Activated naive CD4-positive, alpha-beta T cell treated with anti-CD3 and anti-CD28 coated beads, Interleukin-2, amount 10 ng/mL, durations not matched to agents 7 days and 5 days (primary cell): ENCODE measurements around the gene PLXNA4.

ENCODE experiments used
- CTCF ChIA-PET: fragments of 350-600 bp; sonication (Branson Sonifier 250); formaldehyde crosslinking; loops from one replicate; lab custom pipeline; 2021; ENCODE audit warnings: antibody characterized with exemption; lab: Charles Lee
- DNase-seq: peaks from one replicate; pipeline ENCODE4 v3.0.0-alpha.2; 2020
- H3K27ac Mint-ChIP-seq: one replicate; pipeline ENCODE4 v1.8.0; 2021; ENCODE audit warnings: mild to moderate bottlenecking, moderate library complexity, mixed read lengths
- H3K27me3 Mint-ChIP-seq: one replicate; pipeline ENCODE4 v1.8.0; 2021; ENCODE audit warnings: mild to moderate bottlenecking, mixed read lengths
- H3K36me3 Mint-ChIP-seq: one replicate; pipeline ENCODE4 v1.8.0; 2021; ENCODE audit warnings: mixed read lengths
- H3K4me1 Mint-ChIP-seq: one replicate; pipeline ENCODE4 v1.8.0; 2021; ENCODE audit warnings: mixed read lengths
- H3K4me3 Mint-ChIP-seq: one replicate; pipeline ENCODE4 v1.8.0; 2021; ENCODE audit warnings: mild to moderate bottlenecking, moderate library complexity, mixed read lengths
- H3K9me3 Mint-ChIP-seq: one replicate; pipeline ENCODE4 v1.8.0; 2021; ENCODE audit warnings: mixed read lengths

PLXNA4 gene

GRCh38 chr7:132097550-132098134, 478.6 kb downstream of the PLXNA4 start:
- CTCF ChIA-PET: no interaction called here
- peaks cover 6% of the 10 kb centered on the region for H3K27me3 Mint-ChIP-seq
- no peaks in the 10 kb centered on the region for H3K9me3 Mint-ChIP-seq
- no peak for DNase-seq
- H3K4me3 Mint-ChIP-seq: no peak overlapping the region
- no peaks in the 10 kb centered on the region for H3K4me1 Mint-ChIP-seq
- no peaks in the 10 kb centered on the region for H3K36me3 Mint-ChIP-seq
- H3K27ac Mint-ChIP-seq: no peak overlapping the region

DNA sequence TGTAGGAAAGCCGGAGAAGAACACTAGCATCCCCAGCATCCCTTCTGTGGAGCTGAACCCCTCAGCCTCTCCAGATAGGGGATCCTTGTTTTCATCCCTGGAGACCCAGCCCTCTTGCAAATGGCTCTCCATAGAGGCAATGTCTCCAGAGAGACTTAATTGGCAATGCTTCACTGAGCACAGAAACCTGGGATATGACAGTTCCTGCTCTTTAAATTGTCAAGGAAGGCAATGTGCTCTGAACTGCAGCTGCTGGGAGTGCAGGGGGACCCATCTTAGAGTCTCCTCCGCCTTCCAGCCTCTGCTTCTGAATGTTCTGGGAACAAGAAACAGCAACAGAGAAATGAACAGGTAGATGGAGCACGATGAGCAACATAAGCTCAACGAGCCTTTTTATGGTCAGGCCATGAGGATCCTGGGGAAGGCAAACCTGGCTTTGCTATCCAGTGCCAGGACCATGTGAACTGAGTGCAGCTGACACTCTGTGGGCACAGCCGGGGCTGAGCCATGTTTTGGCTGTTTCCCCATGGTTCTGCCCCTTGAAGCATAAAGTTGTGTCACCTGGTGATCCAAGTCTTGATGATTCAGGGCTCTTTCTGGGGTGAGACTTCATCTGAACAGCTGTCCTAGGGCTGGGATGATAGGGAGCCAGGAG, 481.0 kb downstream of the PLXNA4 start:
- Mint-ChIP-seq H3K27ac (no peak overlapping the region), H3K36me3 (no peaks in the 10 kb centered on the region), H3K4me1 (no peaks in the 10 kb centered on the region), H3K9me3 (no peaks in the 10 kb centered on the region), H3K4me3 (no peak overlapping the region), H3K27me3 (peaks cover 12% of the 10 kb centered on the region)
- DNase-seq: no peak
- CTCF ChIA-PET: no interaction called here

DNA sequence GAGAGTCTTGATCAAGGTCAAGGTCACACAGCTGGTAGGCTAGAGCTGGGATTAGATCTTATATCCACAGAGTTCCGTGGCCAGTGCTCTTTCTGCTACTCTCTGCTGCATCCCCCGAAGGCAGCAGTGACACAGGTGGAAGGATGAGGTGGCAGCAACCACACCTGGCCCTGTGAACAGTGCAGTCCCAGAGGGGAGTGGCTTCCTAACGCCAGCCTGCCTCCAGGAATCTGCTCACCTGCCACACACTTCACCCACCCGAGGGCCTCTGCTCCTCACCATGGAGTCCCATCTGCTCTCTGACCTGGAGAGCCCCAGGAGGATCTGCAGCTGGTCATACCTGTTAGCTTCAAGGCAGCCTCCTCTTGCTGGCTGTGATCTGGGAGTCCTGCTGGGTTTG, 484.2 kb downstream of the PLXNA4 start:
- Mint-ChIP-seq H3K4me1 (no peaks in the 10 kb centered on the region), H3K4me3 (no peak overlapping the region), H3K27me3 (peaks cover 26% of the 10 kb centered on the region), H3K27ac (no peak overlapping the region), H3K36me3 (no peaks in the 10 kb centered on the region), H3K9me3 (no peaks in the 10 kb centered on the region)
- no peak for DNase-seq
- CTCF ChIA-PET: no interaction called here

GRCh38 chr7:132091706-132092105, 484.6 kb downstream of the PLXNA4 start:
- no peak overlapping the region for H3K4me3 Mint-ChIP-seq
- no peak for DNase-seq
- H3K36me3 Mint-ChIP-seq: no peaks in the 10 kb centered on the region
- CTCF ChIA-PET: no interaction called here
- peaks cover 26% of the 10 kb centered on the region for H3K27me3 Mint-ChIP-seq
- H3K27ac Mint-ChIP-seq: no peak overlapping the region
- no peaks in the 10 kb centered on the region for H3K4me1 Mint-ChIP-seq
- no peaks in the 10 kb centered on the region for H3K9me3 Mint-ChIP-seq

DNA sequence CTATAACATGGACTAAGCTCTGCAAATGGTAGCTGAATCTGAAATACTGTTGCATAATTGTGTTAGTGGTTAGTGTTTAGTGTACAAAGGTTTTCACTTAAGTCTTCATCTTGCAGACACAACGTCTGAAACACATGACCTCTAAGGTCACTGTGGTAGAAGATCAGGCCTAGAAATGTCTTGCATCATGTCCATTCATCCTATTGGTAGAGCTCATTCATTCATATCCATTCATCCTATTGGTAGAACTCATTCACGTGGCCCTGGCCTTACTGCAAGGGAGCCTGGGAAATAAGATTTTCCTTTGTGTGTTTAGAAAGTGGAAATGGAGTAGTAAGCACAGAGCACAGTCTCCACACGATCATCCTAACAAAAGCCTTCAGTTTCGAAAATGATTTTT, 485.8 kb downstream of the PLXNA4 start:
- CTCF ChIA-PET: no interaction called here
- peaks cover 23% of the 10 kb centered on the region for H3K27me3 Mint-ChIP-seq
- no peak overlapping the region for H3K4me3 Mint-ChIP-seq
- no peaks in the 10 kb centered on the region for H3K4me1 Mint-ChIP-seq
- H3K36me3 Mint-ChIP-seq: no peaks in the 10 kb centered on the region
- no peak for DNase-seq
- H3K27ac Mint-ChIP-seq: no peak overlapping the region
- H3K9me3 Mint-ChIP-seq: no peaks in the 10 kb centered on the region

DNA sequence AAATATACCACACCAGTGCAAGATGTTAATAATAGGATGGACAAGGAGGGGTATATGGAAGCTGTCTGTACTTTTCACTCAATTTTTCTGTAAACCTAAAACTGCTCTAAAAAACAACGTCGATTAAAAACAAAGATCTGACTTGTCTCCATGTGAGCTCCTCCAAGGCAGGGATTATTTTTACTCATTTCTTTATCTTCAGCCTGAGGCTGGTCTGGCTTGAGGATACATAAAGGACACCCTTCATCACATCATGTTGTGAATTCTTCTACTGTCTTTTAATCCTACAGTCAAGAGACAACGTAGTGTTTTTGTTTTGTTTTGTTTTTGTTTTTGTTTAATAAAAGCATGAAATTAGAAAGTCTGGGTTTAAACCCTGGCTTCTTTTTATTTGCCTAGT, 486.9 kb downstream of the PLXNA4 start:
- no peak overlapping the region for H3K4me3 Mint-ChIP-seq
- H3K27ac Mint-ChIP-seq: no peak overlapping the region
- H3K27me3 Mint-ChIP-seq: peaks cover 22% of the 10 kb centered on the region
- no peaks in the 10 kb centered on the region for H3K4me1 Mint-ChIP-seq
- H3K9me3 Mint-ChIP-seq: no peaks in the 10 kb centered on the region
- DNase-seq: no peak
- CTCF ChIA-PET: no interaction called here
- H3K36me3 Mint-ChIP-seq: no peaks in the 10 kb centered on the region

DNA sequence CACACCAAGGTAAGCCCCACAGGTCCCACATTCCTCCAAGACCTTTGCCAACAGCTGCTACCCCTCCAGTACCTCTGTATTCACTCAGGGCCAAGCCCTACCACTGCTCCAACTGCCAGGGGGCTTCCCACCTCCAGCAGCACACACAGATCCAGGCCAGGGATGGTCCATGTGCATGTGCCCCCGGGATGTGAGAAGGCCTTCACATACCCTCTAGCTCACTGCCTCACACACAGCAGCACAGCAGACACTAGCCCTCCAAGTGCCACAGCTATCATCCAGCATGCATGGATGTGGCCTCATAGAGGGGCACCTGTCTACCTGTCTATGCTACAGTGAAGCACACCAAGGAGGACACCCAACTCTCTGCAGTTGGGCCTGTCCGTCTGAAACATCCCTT, 488.8 kb downstream of the PLXNA4 start:
- peak; percentile 11 for DNase-seq
- no peak overlapping the region for H3K27ac Mint-ChIP-seq
- no peaks in the 10 kb centered on the region for H3K9me3 Mint-ChIP-seq
- CTCF ChIA-PET: no interaction called here
- H3K36me3 Mint-ChIP-seq: no peaks in the 10 kb centered on the region
- H3K4me1 Mint-ChIP-seq: no peaks in the 10 kb centered on the region
- no peak overlapping the region for H3K4me3 Mint-ChIP-seq
- H3K27me3 Mint-ChIP-seq: peaks cover 29% of the 10 kb centered on the region

GRCh38 chr7:132084776-132085388, 491.4 kb downstream of the PLXNA4 start:
- H3K36me3 Mint-ChIP-seq: no peaks in the 10 kb centered on the region
- H3K27me3 Mint-ChIP-seq: peaks cover 26% of the 10 kb centered on the region
- no peak overlapping the region for H3K4me3 Mint-ChIP-seq
- H3K27ac Mint-ChIP-seq: no peak overlapping the region
- no peaks in the 10 kb centered on the region for H3K4me1 Mint-ChIP-seq
- H3K9me3 Mint-ChIP-seq: no peaks in the 10 kb centered on the region
- no peak for DNase-seq
- CTCF ChIA-PET: no interaction called here

GRCh38 chr7:132083537-132084123, 492.6 kb downstream of the PLXNA4 start:
- no peaks in the 10 kb centered on the region for H3K4me1 Mint-ChIP-seq
- H3K9me3 Mint-ChIP-seq: no peaks in the 10 kb centered on the region
- peak; percentile 10 for DNase-seq
- H3K36me3 Mint-ChIP-seq: no peaks in the 10 kb centered on the region
- no peak overlapping the region for H3K27ac Mint-ChIP-seq
- CTCF ChIA-PET: no interaction called here
- H3K27me3 Mint-ChIP-seq: peaks cover 30% of the 10 kb centered on the region
- H3K4me3 Mint-ChIP-seq: no peak overlapping the region

GRCh38 chr7:132083126-132083525, 493.1 kb downstream of the PLXNA4 start:
- peaks cover 25% of the 10 kb centered on the region for H3K27me3 Mint-ChIP-seq
- DNase-seq: no peak
- no peaks in the 10 kb centered on the region for H3K4me1 Mint-ChIP-seq
- CTCF ChIA-PET: interaction anchor here (0.6 kb wide), 1 partner anchor 17 kb away, joined by 3 read pairs; no protein-coding TSS in a partner anchor
- H3K27ac Mint-ChIP-seq: no peak overlapping the region
- no peaks in the 10 kb centered on the region for H3K9me3 Mint-ChIP-seq
- H3K4me3 Mint-ChIP-seq: no peak overlapping the region
- no peaks in the 10 kb centered on the region for H3K36me3 Mint-ChIP-seq

- Mint-ChIP-seq H3K27ac (no peak overlapping the region), H3K36me3 (no peaks in the 10 kb centered on the region), H3K4me3 (no peak overlapping the region), H3K9me3 (no peaks in the 10 kb centered on the region), H3K27me3 (peaks cover 18% of the 10 kb centered on the region), H3K4me1 (no peaks in the 10 kb centered on the region)
- DNase-seq: no peak
- CTCF ChIA-PET: interaction anchor here (0.6 kb wide), 1 partner anchor 16 kb away, joined by 3 read pairs; no protein-coding TSS in a partner anchor
Observed at GRCh38 chr7:132082394-132082793, 493.9 kb downstream of the PLXNA4 start.

- CTCF ChIA-PET: no interaction called here
- Mint-ChIP-seq H3K4me3 (no peak overlapping the region), H3K27ac (no peak overlapping the region), H3K9me3 (no peaks in the 10 kb centered on the region), H3K4me1 (no peaks in the 10 kb centered on the region), H3K36me3 (no peaks in the 10 kb centered on the region), H3K27me3 (peaks cover 16% of the 10 kb centered on the region)
- DNase-seq: no peak
Observed at GRCh38 chr7:132081686-132082085, 494.6 kb downstream of the PLXNA4 start.

DNA sequence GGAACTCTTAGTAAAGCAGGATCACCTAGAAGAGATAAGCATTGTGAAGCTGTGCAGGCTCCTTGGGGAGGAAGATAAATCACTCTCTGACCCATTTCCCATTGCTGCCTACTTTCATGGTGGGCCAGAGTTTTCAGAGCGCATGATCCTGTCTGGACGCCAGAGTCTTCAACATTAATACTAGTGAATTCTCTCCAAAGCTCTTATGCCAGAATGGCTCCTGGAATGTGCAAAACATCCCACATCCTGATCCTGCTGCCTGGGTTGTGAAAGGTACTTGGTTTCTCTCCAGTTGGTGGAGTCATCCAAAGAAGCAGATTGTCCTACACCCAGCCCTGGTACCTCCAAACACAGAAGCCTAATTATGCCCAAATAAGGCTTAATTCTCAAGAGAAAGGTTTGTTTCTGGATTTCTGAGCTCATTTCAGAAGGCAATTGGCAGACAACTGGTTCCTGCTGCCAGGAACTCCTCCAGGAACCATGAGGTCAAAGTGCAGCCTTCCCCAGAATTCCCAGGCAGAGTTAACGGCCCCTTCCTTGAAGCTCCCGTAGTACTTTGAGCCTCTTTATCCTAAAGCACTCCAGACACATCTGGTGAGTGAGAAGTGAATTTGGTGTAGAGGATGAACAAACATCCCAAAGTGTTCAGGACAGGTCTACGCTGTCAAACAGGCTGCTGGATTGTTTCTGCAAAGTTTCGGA, 495.2 kb downstream of the PLXNA4 start:
- no peaks in the 10 kb centered on the region for H3K36me3 Mint-ChIP-seq
- DNase-seq: no peak
- H3K27ac Mint-ChIP-seq: no peak overlapping the region
- CTCF ChIA-PET: no interaction called here
- H3K27me3 Mint-ChIP-seq: peaks cover 20% of the 10 kb centered on the region
- no peaks in the 10 kb centered on the region for H3K9me3 Mint-ChIP-seq
- H3K4me3 Mint-ChIP-seq: no peak overlapping the region
- H3K4me1 Mint-ChIP-seq: no peaks in the 10 kb centered on the region

DNA sequence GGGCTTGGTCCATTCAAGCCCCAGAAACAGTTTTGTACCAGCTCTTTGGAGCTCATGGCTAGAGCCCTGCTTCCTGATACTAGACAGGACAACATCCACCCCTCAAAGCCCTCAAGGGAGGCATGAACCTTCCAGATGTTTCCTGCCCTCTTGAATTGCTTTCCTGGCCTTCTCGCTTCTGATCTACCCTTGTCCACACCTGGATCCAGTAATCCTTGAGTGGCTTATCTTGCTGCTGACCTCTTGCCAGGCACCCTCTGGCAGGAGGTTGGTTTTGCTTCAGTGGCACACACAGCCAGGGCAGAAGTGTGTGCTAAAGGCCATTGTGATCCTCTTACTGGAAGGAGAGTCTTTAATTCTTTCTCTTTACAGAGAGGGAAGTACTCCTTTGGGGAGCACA, 495.8 kb downstream of the PLXNA4 start:
- Mint-ChIP-seq H3K4me1 (no peaks in the 10 kb centered on the region), H3K27ac (no peak overlapping the region), H3K4me3 (no peak overlapping the region), H3K36me3 (no peaks in the 10 kb centered on the region), H3K27me3 (peaks cover 26% of the 10 kb centered on the region), H3K9me3 (no peaks in the 10 kb centered on the region)
- CTCF ChIA-PET: no interaction called here
- no peak for DNase-seq
